Gastroesophageal sphincter (tissue), 4 donors: ENCODE results near the gene CCDC186. TPM values are rescaled to one million over a fixed set of nuclear protein-coding genes. Genes with fewer than 3 reads are reported as not detected.
A peak's percentile ranks its signal among the peaks of the same experiment; 100 is the strongest.

Experiments
- ATAC-seq: fragments of 150-250 bp; one replicate; pipeline ENCODE4 v1.9.1; 2016; ENCODE audit warnings: mild to moderate bottlenecking, moderate library complexity
- H3K27ac ChIP-seq, 4 donors: fragments of 200-600 bp; sonication (generic) in 3 of 4; 1 replicate in 3 of 4; 2 replicates in 1 of 4; pipeline ENCODE4 v1.5.1; 2016 to 2019
- H3K27me3 ChIP-seq: fragments of 200-600 bp; sonication (generic); one replicate; pipeline ENCODE4 v1.5.1; 2019
- H3K36me3 ChIP-seq, 2 donors: fragments of 200-600 bp; sonication (generic); one replicate each; pipeline ENCODE4 v1.5.1; 2019; ENCODE audit warnings: control low read depth in 1 of 2
- H3K4me1 ChIP-seq, 3 donors: fragments of 200-600 bp; sonication (generic); 1 replicate in 2 of 3; 2 replicates in 1 of 3; pipeline ENCODE4 v1.5.1; 2016 to 2019; ENCODE audit warnings: control low read depth in 2 of 3
- H3K4me3 ChIP-seq, 2 donors: fragments of 200-600 bp; sonication (generic); one replicate each; pipeline ENCODE4 v1.5.1; 2019; ENCODE audit warnings: mild to moderate bottlenecking in 1 of 2, moderate library complexity in 1 of 2
- H3K9me3 ChIP-seq, 3 donors: fragments of 200-600 bp; sonication (generic); one replicate each; pipeline ENCODE4 v1.5.1; 2017 to 2019; ENCODE audit warnings: control low read depth in 2 of 3
- CTCF ChIP-seq, 4 experiments: fragments of 200-600 bp in 2 of 4; fragments of 450-650 bp in 2 of 4; sonication (generic) in 1 of 4; IDR thresholded peaks; one replicate each; pipeline ENCODE4 v1.5.1; 2017 to 2019; ENCODE audit warnings: antibody characterized with exemption in 4 of 4, mild to moderate bottlenecking in 2 of 4, moderate library complexity in 2 of 4
- EP300 ChIP-seq: sonication (generic); formaldehyde crosslinking; IDR thresholded peaks from one replicate; pipeline ENCODE4 v1.6.1; 2017; ENCODE audit warnings: antibody characterized with exemption, mild to moderate bottlenecking
- POLR2A ChIP-seq, 2 donors: fragments of 450-650 bp; IDR thresholded peaks; one replicate each; pipeline ENCODE4 v1.6.1; 2017; ENCODE audit warnings: antibody characterized with exemption in 2 of 2, mild to moderate bottlenecking in 2 of 2, moderate library complexity in 1 of 2
- POLR2AphosphoS5 ChIP-seq: sonication (generic); formaldehyde crosslinking; IDR thresholded peaks from one replicate; pipeline ENCODE4 v1.6.1; 2017; ENCODE audit warnings: antibody characterized with exemption
- WGBS, 2 donors: methylation state at CpG; one replicate each; pipeline ENCODE4 v1.1.5; 2018; ENCODE audit warnings: low coverage in 1 of 2; 5-methylcytosine and 5-hydroxymethylcytosine counted together
- total RNA-seq, 4 donors: library from RNA; depleted of rRNA; stranded (reverse); fragments of >200 nt; gene quantifications; one replicate each; pipeline ENCODE4 v1.1.0, GENCODE V29; 2016

Gene CCDC186
- total RNA-seq, 4 donors from 2014 or later: 15.8 to 24.7 (median 20.4) TPM

DNA sequence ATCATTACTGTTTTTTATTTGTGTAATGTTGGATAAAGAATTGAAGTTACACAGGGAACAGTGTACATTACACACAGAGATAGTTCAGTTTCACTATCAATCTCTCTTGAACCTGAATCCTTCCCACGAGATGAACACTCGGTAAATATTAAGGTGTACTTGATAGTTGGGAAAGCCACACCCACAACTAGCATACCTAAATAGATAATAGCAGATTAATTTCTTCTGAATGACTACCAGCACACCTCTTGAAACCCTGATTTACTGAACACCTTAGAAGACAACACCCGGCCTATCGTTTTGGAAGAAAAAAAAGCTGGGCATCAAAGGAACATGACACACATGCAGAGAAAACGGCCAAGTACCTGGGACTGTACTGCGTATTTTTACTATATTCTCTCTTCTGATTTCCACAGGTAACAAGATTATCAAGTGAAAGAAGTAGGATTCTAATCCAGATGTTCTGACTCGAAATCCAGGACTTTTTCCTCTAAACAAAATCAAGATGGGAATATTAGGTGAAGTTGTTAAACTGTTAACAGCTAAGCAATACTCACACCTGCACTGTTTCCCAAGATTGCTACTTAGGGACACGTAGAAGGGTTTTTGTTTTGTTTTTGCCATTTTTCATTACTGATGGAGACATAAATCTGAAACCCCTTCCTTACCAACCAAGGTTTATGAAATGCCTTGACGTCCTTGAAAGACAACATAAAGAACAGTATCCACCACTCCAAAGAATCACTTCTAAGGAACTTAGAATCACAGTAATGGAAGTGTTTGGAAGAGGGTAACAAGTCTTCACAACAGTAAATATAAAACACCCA lies 1.0 kb downstream of the CCDC186 start:
- WGBS, 2 donors: 14 to 18% methylated on average over 9 of the region's 9 CpGs
- H3K4me1 ChIP-seq: peaks cover 0 to 25% (median 0%) of the 10 kb centered on the region in 3 donors
- H3K9me3 ChIP-seq: peaks cover 0 to 10% (median 0%) of the 10 kb centered on the region in 3 donors
- no peaks in the 10 kb centered on the region for H3K27me3 ChIP-seq
- peak overlapping the region; percentile 82 to 96 (median 92) for H3K27ac ChIP-seq
- ATAC-seq: no peak
- TF ChIP-seq POLR2AphosphoS5 (no peak), CTCF (IDR thresholded peaks at IDR 0.05) (no peak), EP300 (no peak), POLR2A (IDR thresholded peaks at IDR 0.05) (no peak)
- peak overlapping the region; percentile 93 to 94 for H3K4me3 ChIP-seq
- no peaks in the 10 kb centered on the region for H3K36me3 ChIP-seq

GRCh38 chr10:114172216-114172615 lies 1.8 kb downstream of the CCDC186 start:
- ATAC-seq: no peak
- TF ChIP-seq POLR2A (IDR thresholded peaks at IDR 0.05) (no peak), POLR2AphosphoS5 (no peak), EP300 (no peak), CTCF (IDR thresholded peaks at IDR 0.05) (no peak)
- Histone ChIP-seq H3K9me3 (peaks cover 0 to 10% (median 0%) of the 10 kb centered on the region in 3 donors), H3K4me1 (peaks cover 0 to 25% (median 0%) of the 10 kb centered on the region in 3 donors), H3K27ac (peak overlapping the region in 3 of 4 donors; percentile 82 to 96 (median 94)), H3K36me3 (no peaks in the 10 kb centered on the region), H3K4me3 (peak overlapping the region; percentile 93 to 94), H3K27me3 (no peaks in the 10 kb centered on the region)
- 0% methylated on average over 1 of the region's 1 CpG for WGBS, 2 donors

- Histone ChIP-seq H3K4me1 (peaks cover 0 to 40% (median 0%) of the 10 kb centered on the region in 3 donors), H3K27ac (no peak overlapping the region), H3K36me3 (no peaks in the 10 kb centered on the region), H3K9me3 (peaks cover 0 to 10% (median 0%) of the 10 kb centered on the region in 3 donors), H3K4me3 (no peak overlapping the region), H3K27me3 (no peaks in the 10 kb centered on the region)
- WGBS, 2 donors: 96% methylated on average over 3 of the region's 3 CpGs
- no peak for TF ChIP-seq CTCF (IDR thresholded peaks at IDR 0.05)
- TF ChIP-seq POLR2A (IDR thresholded peaks at IDR 0.05): no peak
- TF ChIP-seq EP300: no peak
- no peak for TF ChIP-seq POLR2AphosphoS5
- no peak for ATAC-seq
Observed at GRCh38 chr10:114168450-114169009, 5.5 kb downstream of the CCDC186 start.

GRCh38 chr10:114167985-114168384 lies 6.0 kb downstream of the CCDC186 start:
- Histone ChIP-seq H3K36me3 (no peaks in the 10 kb centered on the region), H3K27me3 (no peaks in the 10 kb centered on the region), H3K4me1 (peaks cover 0 to 42% (median 0%) of the 10 kb centered on the region in 3 donors), H3K4me3 (no peak overlapping the region), H3K9me3 (peaks cover 0 to 10% (median 0%) of the 10 kb centered on the region in 3 donors), H3K27ac (no peak overlapping the region)
- 92 to 93% methylated on average over 3 of the region's 3 CpGs for WGBS, 2 donors
- no peak for ATAC-seq
- TF ChIP-seq POLR2AphosphoS5: no peak
- no peak for TF ChIP-seq EP300
- TF ChIP-seq POLR2A (IDR thresholded peaks at IDR 0.05): no peak
- TF ChIP-seq CTCF (IDR thresholded peaks at IDR 0.05): no peak
